ENCODE measurements around the gene ARV1.
"Not testable (repeated sequence)": the region's sequence is repeated elsewhere in the genome, so short reads cannot be mapped to it uniquely, and the experiment has no call there.

Gene ARV1

GRCh38 chr1:230994860-230995259 lies 16.0 kb downstream of the ARV1 start:
- Histone ChIP-seq H3K4me1 (ENCODE audit: control insufficient read depth, low read depth, low read length) (no peaks in the 10 kb centered on the region), H3K79me2 (ENCODE audit: control insufficient read depth, insufficient read depth, low read length) (no peaks in the 10 kb centered on the region), H3K9ac (ENCODE audit: low read length) (no peak overlapping the region), H3K4me2 (ENCODE audit: low read length) (no peak overlapping the region), H3K23ac (ENCODE audit: low read length) (no peak overlapping the region), H3K79me1 (ENCODE audit: low read length) (no peaks in the 10 kb centered on the region), H3K4me3 (ENCODE audit: low read length) (no peak overlapping the region), H2BK5ac (ENCODE audit: low read length) (no peak overlapping the region), H4K5ac (ENCODE audit: low read length) (no peak overlapping the region), H3K18ac (ENCODE audit: low read length) (no peak overlapping the region), H2BK120ac (ENCODE audit: low read depth, low read length) (no peak overlapping the region), H3K27me3 (ENCODE audit: insufficient read depth, low read length, poor library complexity) (no peaks in the 10 kb centered on the region), H3K56ac (ENCODE audit: low read length) (no peak overlapping the region), H2AK5ac (ENCODE audit: low read length) (no peak overlapping the region), H3K27ac (ENCODE audit: low read depth, low read length) (no peak overlapping the region), H2BK15ac (replicated peaks; ENCODE audit: low read depth) (no peak overlapping the region), H3K36me3 (ENCODE audit: control insufficient read depth, insufficient read depth, low read length) (no peaks in the 10 kb centered on the region), H4K8ac (ENCODE audit: low read depth, low read length) (no peak overlapping the region), H3K4ac (ENCODE audit: low read depth, low read length) (no peak overlapping the region)
- WGBS (ENCODE audit: extremely low coverage, insufficient coverage, low lambda C conversion rate) = no CpG with 5 or more reads among the region's 1 CpG
- DNase-seq = no peak

GRCh38 chr1:231000201-231000600 lies 21.3 kb downstream of the ARV1 start:
- Histone ChIP-seq H3K56ac (ENCODE audit: low read length) (no peak overlapping the region), H3K27me3 (ENCODE audit: insufficient read depth, low read length, poor library complexity) (no peaks in the 10 kb centered on the region), H4K8ac (ENCODE audit: low read depth, low read length) (no peak overlapping the region), H3K27ac (ENCODE audit: low read depth, low read length) (no peak overlapping the region), H3K79me2 (ENCODE audit: control insufficient read depth, insufficient read depth, low read length) (no peaks in the 10 kb centered on the region), H3K36me3 (ENCODE audit: control insufficient read depth, insufficient read depth, low read length) (peaks cover 4% of the 10 kb centered on the region), H3K23ac (ENCODE audit: low read length) (no peak overlapping the region), H3K79me1 (ENCODE audit: low read length) (no peaks in the 10 kb centered on the region), H3K4me1 (ENCODE audit: control insufficient read depth, low read depth, low read length) (no peaks in the 10 kb centered on the region), H2BK15ac (replicated peaks; ENCODE audit: low read depth) (no peak overlapping the region), H3K18ac (ENCODE audit: low read length) (no peak overlapping the region), H3K9ac (ENCODE audit: low read length) (no peak overlapping the region), H4K5ac (ENCODE audit: low read length) (no peak overlapping the region), H3K4me3 (ENCODE audit: low read length) (no peak overlapping the region), H2AK5ac (ENCODE audit: low read length) (no peak overlapping the region), H2BK5ac (ENCODE audit: low read length) (no peak overlapping the region), H2BK120ac (ENCODE audit: low read depth, low read length) (no peak overlapping the region), H3K4me2 (ENCODE audit: low read length) (no peak overlapping the region), H3K4ac (ENCODE audit: low read depth, low read length) (no peak overlapping the region)
- DNase-seq = no peak
- WGBS (ENCODE audit: extremely low coverage, insufficient coverage, low lambda C conversion rate) = no CpG with 5 or more reads among the region's 4 CpGs

- Histone ChIP-seq H4K8ac (ENCODE audit: low read depth, low read length) (no peak overlapping the region), H3K4me3 (ENCODE audit: low read length) (no peak overlapping the region), H3K36me3 (ENCODE audit: control insufficient read depth, insufficient read depth, low read length) (peaks cover 4% of the 10 kb centered on the region), H3K27me3 (ENCODE audit: insufficient read depth, low read length, poor library complexity) (no peaks in the 10 kb centered on the region), H3K4ac (ENCODE audit: low read depth, low read length) (no peak overlapping the region), H3K9ac (ENCODE audit: low read length) (no peak overlapping the region), H3K18ac (ENCODE audit: low read length) (no peak overlapping the region), H3K23ac (ENCODE audit: low read length) (no peak overlapping the region), H2AK5ac (ENCODE audit: low read length) (no peak overlapping the region), H4K5ac (ENCODE audit: low read length) (no peak overlapping the region), H3K4me2 (ENCODE audit: low read length) (no peak overlapping the region), H3K79me2 (ENCODE audit: control insufficient read depth, insufficient read depth, low read length) (no peaks in the 10 kb centered on the region), H3K27ac (ENCODE audit: low read depth, low read length) (no peak overlapping the region), H3K56ac (ENCODE audit: low read length) (no peak overlapping the region), H3K4me1 (ENCODE audit: control insufficient read depth, low read depth, low read length) (no peaks in the 10 kb centered on the region), H2BK120ac (ENCODE audit: low read depth, low read length) (no peak overlapping the region), H2BK15ac (replicated peaks; ENCODE audit: low read depth) (no peak overlapping the region), H3K79me1 (ENCODE audit: low read length) (no peaks in the 10 kb centered on the region), H2BK5ac (ENCODE audit: low read length) (no peak overlapping the region)
- WGBS (ENCODE audit: extremely low coverage, insufficient coverage, low lambda C conversion rate) = no CpG with 5 or more reads among the region's 1 CpG
- no peak for DNase-seq
Measured at GRCh38 chr1:231000639-231001038, 21.7 kb downstream of the ARV1 start.

DNA sequence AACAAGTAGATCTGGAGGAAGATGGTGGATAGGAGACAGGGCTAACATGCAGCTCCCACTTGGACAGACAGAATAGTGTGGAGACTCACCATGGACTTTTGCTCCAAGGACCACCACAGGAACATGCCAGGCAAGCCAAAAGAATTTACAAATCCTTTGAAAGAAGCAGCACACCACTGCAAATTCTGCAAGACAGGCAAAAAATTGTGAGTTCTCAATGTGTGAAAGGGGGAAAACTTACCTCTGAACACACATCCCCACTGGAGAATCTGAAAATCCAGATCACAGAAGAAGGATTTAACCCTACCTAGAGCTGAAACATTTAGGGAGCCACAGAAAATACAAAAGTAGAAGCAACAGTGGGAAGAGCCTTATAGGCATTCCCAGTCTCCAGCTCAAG lies 23.0 kb downstream of the ARV1 start:
- no peak overlapping the region for H2BK120ac ChIP-seq (ENCODE audit: low read depth, low read length)
- no peak for DNase-seq
- H3K4me1 ChIP-seq (ENCODE audit: control insufficient read depth, low read depth, low read length) = no peaks in the 10 kb centered on the region
- no peak overlapping the region for H2BK5ac ChIP-seq (ENCODE audit: low read length)
- no peak overlapping the region for H3K56ac ChIP-seq (ENCODE audit: low read length)
- no peak overlapping the region for H2AK5ac ChIP-seq (ENCODE audit: low read length)
- H3K18ac ChIP-seq (ENCODE audit: low read length) = no peak overlapping the region
- no peak overlapping the region for H3K4me2 ChIP-seq (ENCODE audit: low read length)
- no peak overlapping the region for H3K4ac ChIP-seq (ENCODE audit: low read depth, low read length)
- H3K36me3 ChIP-seq (ENCODE audit: control insufficient read depth, insufficient read depth, low read length) = peaks cover 4% of the 10 kb centered on the region
- H3K4me3 ChIP-seq (ENCODE audit: low read length) = no peak overlapping the region
- H4K8ac ChIP-seq (ENCODE audit: low read depth, low read length) = no peak overlapping the region
- H3K79me1 ChIP-seq (ENCODE audit: low read length) = no peaks in the 10 kb centered on the region
- no peak overlapping the region for H3K9ac ChIP-seq (ENCODE audit: low read length)
- no peaks in the 10 kb centered on the region for H3K79me2 ChIP-seq (ENCODE audit: control insufficient read depth, insufficient read depth, low read length)
- no peak overlapping the region for H3K27ac ChIP-seq (ENCODE audit: low read depth, low read length)
- H2BK15ac ChIP-seq (replicated peaks; ENCODE audit: low read depth) = no peak overlapping the region
- no peak overlapping the region for H3K23ac ChIP-seq (ENCODE audit: low read length)
- H4K5ac ChIP-seq (ENCODE audit: low read length) = no peak overlapping the region
- no peaks in the 10 kb centered on the region for H3K27me3 ChIP-seq (ENCODE audit: insufficient read depth, low read length, poor library complexity)

GRCh38 chr1:231007535-231007934 lies 28.6 kb downstream of the ARV1 start:
- not testable (repeated sequence) for H3K27ac ChIP-seq (ENCODE audit: low read depth, low read length); H3K23ac ChIP-seq (ENCODE audit: low read length); H3K79me1 ChIP-seq (ENCODE audit: low read length); H2AK5ac ChIP-seq (ENCODE audit: low read length); H3K4ac ChIP-seq (ENCODE audit: low read depth, low read length); H2BK120ac ChIP-seq (ENCODE audit: low read depth, low read length); H3K27me3 ChIP-seq (ENCODE audit: insufficient read depth, low read length, poor library complexity); H3K18ac ChIP-seq (ENCODE audit: low read length); H4K8ac ChIP-seq (ENCODE audit: low read depth, low read length); H2BK5ac ChIP-seq (ENCODE audit: low read length); H3K79me2 ChIP-seq (ENCODE audit: control insufficient read depth, insufficient read depth, low read length); DNase-seq; H3K4me3 ChIP-seq (ENCODE audit: low read length); H3K4me1 ChIP-seq (ENCODE audit: control insufficient read depth, low read depth, low read length); H4K5ac ChIP-seq (ENCODE audit: low read length); H3K4me2 ChIP-seq (ENCODE audit: low read length); H3K56ac ChIP-seq (ENCODE audit: low read length); H2BK15ac ChIP-seq (replicated peaks; ENCODE audit: low read depth); H3K9ac ChIP-seq (ENCODE audit: low read length); H3K36me3 ChIP-seq (ENCODE audit: control insufficient read depth, insufficient read depth, low read length)
- WGBS (ENCODE audit: extremely low coverage, insufficient coverage, low lambda C conversion rate) = no CpG with 5 or more reads among the region's 1 CpG

GRCh38 chr1:231011360-231011759 lies 32.5 kb downstream of the ARV1 start:
- H3K4me2 ChIP-seq (ENCODE audit: low read length) = no peak overlapping the region
- 89% methylated on average over 1 of the region's 2 CpGs for WGBS (ENCODE audit: extremely low coverage, insufficient coverage, low lambda C conversion rate)
- no peaks in the 10 kb centered on the region for H3K79me1 ChIP-seq (ENCODE audit: low read length)
- H4K5ac ChIP-seq (ENCODE audit: low read length) = no peak overlapping the region
- no peak overlapping the region for H3K18ac ChIP-seq (ENCODE audit: low read length)
- no peak overlapping the region for H3K9ac ChIP-seq (ENCODE audit: low read length)
- H3K56ac ChIP-seq (ENCODE audit: low read length) = no peak overlapping the region
- H3K4me1 ChIP-seq (ENCODE audit: control insufficient read depth, low read depth, low read length) = no peaks in the 10 kb centered on the region
- H3K4me3 ChIP-seq (ENCODE audit: low read length) = no peak overlapping the region
- no peak overlapping the region for H3K23ac ChIP-seq (ENCODE audit: low read length)
- H2BK5ac ChIP-seq (ENCODE audit: low read length) = no peak overlapping the region
- no peak overlapping the region for H3K27ac ChIP-seq (ENCODE audit: low read depth, low read length)
- no peak overlapping the region for H3K4ac ChIP-seq (ENCODE audit: low read depth, low read length)
- no peak overlapping the region for H4K8ac ChIP-seq (ENCODE audit: low read depth, low read length)
- H3K27me3 ChIP-seq (ENCODE audit: insufficient read depth, low read length, poor library complexity) = no peaks in the 10 kb centered on the region
- H2BK120ac ChIP-seq (ENCODE audit: low read depth, low read length) = no peak overlapping the region
- no peaks in the 10 kb centered on the region for H3K36me3 ChIP-seq (ENCODE audit: control insufficient read depth, insufficient read depth, low read length)
- H2AK5ac ChIP-seq (ENCODE audit: low read length) = no peak overlapping the region
- no peak for DNase-seq
- H3K79me2 ChIP-seq (ENCODE audit: control insufficient read depth, insufficient read depth, low read length) = no peaks in the 10 kb centered on the region
- H2BK15ac ChIP-seq (replicated peaks; ENCODE audit: low read depth) = no peak overlapping the region

Data from mesendoderm (in vitro differentiated cells).